LNCaP clone FGC (cell line): ENCODE data around the gene ME3.
"Not testable (repeated sequence)": the region's sequence is repeated elsewhere in the genome, so short reads cannot be mapped to it uniquely, and the experiment has no call there.

Experiments used
- DNase-seq: peaks from one replicate; pipeline ENCODE4 v3.0.0-alpha.2; 2011; ENCODE audit warnings: low read depth
- H3K4me3 ChIP-seq: 2 replicates; pipeline ENCODE4 v1.5.1; 2011; ENCODE audit warnings: mild to moderate bottlenecking, low read depth, low read length, control low read depth
- CTCF ChIP-seq: IDR thresholded peaks from 2 replicates; pipeline ENCODE4 v1.5.1; 2012; ENCODE audit warnings: mild to moderate bottlenecking; ENCODE audit not compliant: control insufficient read depth, insufficient read depth; ENCODE audit errors: extremely low read depth

Gene ME3

GRCh38 chr11:86658534-86658933 is 13.9 kb downstream of the ME3 start:
- H3K4me3 ChIP-seq = no peak overlapping the region
- DNase-seq = no peak
- no peak for TF ChIP-seq CTCF

- not testable (repeated sequence) for DNase-seq, H3K4me3 ChIP-seq
Observed at GRCh38 chr11:86645212-86645611, 27.2 kb downstream of the ME3 start.

GRCh38 chr11:86644291-86644690 is 28.1 kb downstream of the ME3 start:
- DNase-seq = no peak
- H3K4me3 ChIP-seq = no peak overlapping the region
- no peak for TF ChIP-seq CTCF

- no peak overlapping the region for H3K4me3 ChIP-seq
- no peak for DNase-seq
- TF ChIP-seq CTCF = no peak
Observed at GRCh38 chr11:86641537-86642261, 30.7 kb downstream of the ME3 start.

GRCh38 chr11:86639137-86639536 is 33.3 kb downstream of the ME3 start:
- no peak overlapping the region for H3K4me3 ChIP-seq
- DNase-seq = no peak
- no peak for TF ChIP-seq CTCF

- no peak for DNase-seq
- no peak for TF ChIP-seq CTCF
- H3K4me3 ChIP-seq = no peak overlapping the region
Observed at GRCh38 chr11:86638673-86639072, 33.7 kb downstream of the ME3 start.

- DNase-seq = no peak
- no peak overlapping the region for H3K4me3 ChIP-seq
- TF ChIP-seq CTCF = no peak
Observed at GRCh38 chr11:86637988-86638387, 34.4 kb downstream of the ME3 start.
